HT-29 (cell line): ENCODE measurements around the gene RDH16. TPM values are rescaled to one million over a fixed set of nuclear protein-coding genes. Genes with fewer than 3 reads are reported as not detected.

Experiments
- DNase-seq: peaks from one replicate; pipeline ENCODE4 v3.0.0-alpha.2; 2015; ENCODE audit warnings: low spot score
- total RNA-seq: library from RNA; depleted of rRNA; stranded (reverse); fragments of >200 nt; shearing (Covaris generic); gene quantifications from 2 replicates; pipeline ENCODE4 v1.2.3, GENCODE V29; 2014; rRNA removed

RDH16 gene
- not detected in 2 replicates for total RNA-seq

GRCh38 chr12:56957229-56958052 lies at the start of gene RDH16:
Gene RDH16, minus strand, starts transcription at chr12:56957608. Its CDS starts 146 bp downstream, at chr12:56957462.
- DNase-seq = no peak

DNA sequence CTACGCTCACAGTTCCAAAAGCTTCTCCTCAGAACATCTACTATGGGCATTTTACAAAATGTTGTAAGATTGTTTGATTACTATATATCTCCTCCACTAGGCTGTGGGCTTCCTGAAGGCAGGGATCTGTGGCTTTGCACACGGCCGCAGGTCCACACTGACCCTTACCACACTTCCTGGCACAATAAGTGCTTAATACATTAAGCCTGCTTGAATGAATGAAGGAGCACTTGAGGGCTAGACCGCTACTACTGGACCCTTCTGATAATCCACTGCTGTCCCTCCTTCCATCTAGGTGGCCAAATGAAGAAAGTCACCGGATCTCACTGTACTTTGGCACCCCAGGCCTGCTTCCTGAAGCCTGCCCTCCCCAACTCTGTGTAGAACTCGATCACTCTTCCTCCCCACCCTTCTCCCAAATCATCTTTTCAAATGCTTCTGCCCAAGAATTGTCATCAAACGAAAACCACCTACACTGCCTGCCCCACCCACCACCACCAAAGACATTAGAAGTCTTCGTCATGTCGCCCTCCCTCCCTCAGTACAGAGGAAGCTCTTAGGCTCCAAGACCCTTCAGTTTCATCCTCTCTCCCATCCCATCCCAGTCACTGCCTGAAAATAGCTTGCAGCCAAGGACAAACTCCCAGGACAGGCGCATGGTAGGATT lies 49.5 kb upstream of the RDH16 start:
- DNase-seq = no peak

- peak; percentile 53 for DNase-seq
Observed at GRCh38 chr12:57005980-57006808, 48.8 kb upstream of the RDH16 start, which contains the start of gene ZBTB39. Gene ZBTB39, minus strand, starts transcription at chr12:57006546. Its CDS starts 1,629 bp downstream, at chr12:57004917.

GRCh38 chr12:57004651-57005050 lies 47.2 kb upstream of the RDH16 start:
- no peak for DNase-seq

DNA sequence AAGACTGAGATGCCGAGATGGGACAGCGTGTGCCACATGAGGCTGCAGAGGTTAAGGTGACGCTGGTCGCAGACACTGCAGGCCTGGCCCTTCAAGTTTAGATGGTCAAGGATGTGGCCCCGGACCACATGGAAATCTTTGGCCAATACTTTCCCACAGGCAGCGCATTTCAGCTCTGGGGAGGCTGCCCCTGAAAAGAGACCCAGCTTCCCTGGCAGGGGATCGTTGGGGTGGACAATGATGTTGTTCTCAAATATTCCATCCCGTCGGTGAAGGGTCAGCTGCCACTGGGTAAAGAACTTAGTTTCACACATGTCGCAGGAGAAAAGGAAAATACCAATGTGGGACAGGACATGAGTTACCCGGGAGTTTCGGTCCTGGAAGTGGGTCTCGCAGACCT lies 46.0 kb upstream of the RDH16 start:
- DNase-seq = no peak

DNA sequence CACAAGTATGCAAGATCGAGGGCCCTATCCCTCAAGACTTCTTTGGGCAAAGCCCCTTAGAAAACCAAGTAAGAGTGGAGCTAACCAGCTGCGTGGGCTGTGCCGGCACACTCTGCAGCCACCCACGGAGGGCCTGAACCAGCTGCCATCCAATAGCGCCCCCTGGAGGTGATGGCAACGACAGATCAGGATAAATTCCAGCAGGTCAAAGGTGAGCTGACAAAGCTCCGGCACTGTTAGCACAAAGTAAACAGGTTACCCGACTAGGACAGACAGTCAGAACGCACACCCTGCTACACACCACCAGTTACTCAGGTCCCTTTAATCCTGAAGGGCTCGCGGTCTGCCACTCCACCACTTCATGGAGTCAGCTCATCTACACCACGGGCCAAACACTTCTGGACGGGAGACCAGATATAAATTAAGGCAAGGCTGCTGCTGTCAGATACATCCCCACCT lies 44.1 kb upstream of the RDH16 start:
- peak; percentile 81 for DNase-seq

DNA sequence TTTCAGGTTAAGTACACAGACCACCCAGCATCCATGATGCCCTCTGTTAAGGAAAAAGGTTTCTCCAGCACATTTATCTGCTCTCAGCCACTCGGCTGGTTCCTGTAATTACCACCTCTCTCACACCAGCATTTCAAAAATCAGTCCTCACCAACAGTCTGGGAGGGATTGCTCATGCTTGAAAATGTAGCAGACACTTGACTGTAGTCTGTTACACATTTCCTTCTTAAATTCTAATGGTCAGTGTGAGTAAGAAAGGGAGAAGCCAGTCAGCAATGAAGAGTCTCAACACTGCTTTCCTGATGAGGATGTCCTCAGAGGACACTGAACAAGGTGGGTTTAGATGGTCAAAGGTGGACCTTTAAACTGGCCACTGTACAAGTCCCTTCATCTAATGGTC lies 43.0 kb upstream of the RDH16 start:
- DNase-seq = no peak

DNA sequence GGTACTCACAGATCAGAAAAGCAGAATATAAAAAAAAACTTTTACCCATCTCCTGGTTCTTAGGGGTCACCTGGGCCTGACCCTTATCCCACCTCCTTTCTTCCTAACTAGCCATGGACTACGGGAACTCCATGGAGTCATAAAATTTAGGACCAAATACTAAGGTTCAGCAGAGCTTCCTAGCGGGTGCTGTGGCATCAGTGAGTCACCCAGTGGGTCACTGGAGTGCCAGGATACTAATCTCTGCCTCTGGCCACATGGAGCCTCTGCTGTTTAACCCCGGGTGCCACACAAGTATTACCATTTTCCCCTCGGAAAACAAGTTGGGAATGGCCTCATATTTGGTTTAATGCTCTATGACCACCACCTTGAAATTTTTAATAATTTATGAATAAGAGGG lies 42.0 kb upstream of the RDH16 start:
- no peak for DNase-seq

GRCh38 chr12:56998981-56999380 lies 41.6 kb upstream of the RDH16 start:
- no peak for DNase-seq

DNA sequence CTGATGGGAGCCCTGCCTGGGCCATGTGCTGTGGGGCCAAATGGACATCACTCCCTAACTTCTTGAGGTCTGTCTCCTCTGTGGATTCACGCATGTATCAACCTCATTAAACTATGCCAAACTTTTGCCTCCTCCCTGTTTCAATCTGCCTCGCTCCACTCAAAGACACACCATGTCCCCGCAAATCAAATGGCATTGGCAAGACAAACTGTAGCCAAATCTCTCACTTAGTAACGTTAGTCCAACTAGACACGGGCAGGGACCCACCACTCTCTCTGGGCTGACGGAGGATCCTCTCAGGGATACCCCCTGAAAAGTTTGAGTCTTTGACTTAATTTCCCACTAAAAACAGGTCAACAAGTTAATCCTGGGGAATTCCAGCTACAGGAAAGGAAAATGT lies 40.9 kb upstream of the RDH16 start:
- no peak for DNase-seq

DNA sequence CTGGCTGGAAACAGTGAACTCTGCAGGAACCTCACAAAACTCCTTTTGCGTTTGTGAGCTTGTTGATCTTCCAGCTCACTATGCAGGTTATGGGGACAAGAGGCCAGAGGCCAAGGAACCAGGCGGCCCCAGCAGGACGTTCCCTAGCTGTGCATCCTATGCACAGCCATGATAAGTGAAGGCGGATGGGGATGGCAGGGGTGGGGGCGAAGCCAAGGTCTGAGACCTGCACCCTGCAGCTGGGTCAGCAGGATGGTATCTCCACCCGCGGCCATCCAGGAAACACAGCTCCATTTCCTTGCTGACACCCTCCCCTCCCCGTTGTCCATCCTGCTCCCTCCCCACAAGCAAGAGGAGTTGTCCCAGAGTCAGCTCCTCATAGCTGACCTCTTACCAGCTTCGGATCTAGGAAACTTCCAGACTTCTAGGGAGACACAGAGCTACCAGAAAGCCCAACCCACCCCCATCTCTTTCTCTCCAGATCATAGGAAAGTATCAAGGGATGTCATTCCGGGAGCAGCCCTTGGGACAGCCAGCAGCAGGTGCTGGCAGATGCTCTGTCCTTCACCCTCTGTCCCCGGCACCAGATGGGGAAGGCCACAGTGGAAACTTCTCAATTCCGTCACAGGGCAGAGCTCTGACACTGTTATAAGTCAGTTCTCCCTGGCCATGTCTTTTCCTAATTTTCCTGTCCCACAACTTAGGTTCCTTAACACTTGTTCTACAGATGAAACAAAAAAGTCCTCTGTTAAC lies 39.6 kb upstream of the RDH16 start:
- no peak for DNase-seq

- no peak for DNase-seq
Observed at GRCh38 chr12:56995930-56996496, 38.6 kb upstream of the RDH16 start.

GRCh38 chr12:56995201-56995929 lies 38.0 kb upstream of the RDH16 start:
- DNase-seq = no peak

DNA sequence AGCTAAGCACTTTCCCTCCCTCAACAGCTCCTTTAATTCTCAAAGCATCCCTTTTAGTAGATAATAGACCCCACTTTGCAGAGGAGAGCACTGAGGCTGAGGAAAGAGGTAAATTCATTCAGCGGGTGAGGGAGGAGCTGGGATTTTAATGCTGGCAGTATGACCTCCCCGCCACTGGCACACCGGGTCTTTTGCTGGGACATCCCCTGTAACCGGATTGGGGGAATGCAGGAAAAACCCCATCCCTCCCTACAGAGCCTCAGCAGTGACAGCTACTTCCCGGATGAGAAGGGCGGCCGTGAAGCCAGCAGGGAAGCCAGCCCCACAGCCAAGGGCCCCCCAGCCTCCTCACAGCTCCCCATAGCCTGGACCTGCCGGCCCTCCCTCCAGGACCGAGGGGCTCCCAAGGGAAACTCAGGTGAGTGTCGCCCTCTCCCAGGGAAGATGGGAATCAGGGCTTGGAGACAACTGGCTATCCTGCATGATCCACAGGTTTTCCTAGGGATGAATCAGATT lies 36.9 kb upstream of the RDH16 start:
- no peak for DNase-seq

GRCh38 chr12:56993346-56993745 lies 35.9 kb upstream of the RDH16 start:
- DNase-seq = no peak

GRCh38 chr12:56991319-56992246 lies 34.2 kb upstream of the RDH16 start:
- DNase-seq = peak; percentile 15

- DNase-seq = no peak
Observed at GRCh38 chr12:56990648-56991318, 33.4 kb upstream of the RDH16 start.
